Smooth muscle cell of the brain vasculature (primary cell): Measurements from ENCODE around the gene NOP14.

Experiments
- DNase-seq: peaks from one replicate; pipeline ENCODE4 v3.0.0-alpha.2; 2012; ENCODE audit warnings: low read depth, low spot score

The NOP14 gene

GRCh38 chr4:2914256-2915126, 48.7 kb downstream of the NOP14 start:
- no peak for DNase-seq

- DNase-seq, result no peak
Observed at GRCh38 chr4:2913168-2913567, 50.0 kb downstream of the NOP14 start.

- no peak for DNase-seq
Observed at GRCh38 chr4:2911868-2912267, 51.3 kb downstream of the NOP14 start.

GRCh38 chr4:2910409-2910808, 52.8 kb downstream of the NOP14 start:
- no peak for DNase-seq

GRCh38 chr4:2909583-2909982, 53.6 kb downstream of the NOP14 start:
- DNase-seq, result no peak

GRCh38 chr4:2908686-2909085, 54.5 kb downstream of the NOP14 start:
- no peak for DNase-seq

- no peak for DNase-seq
Observed at GRCh38 chr4:2907706-2908293, 55.4 kb downstream of the NOP14 start.

GRCh38 chr4:2907226-2907625, 56.0 kb downstream of the NOP14 start:
- no peak for DNase-seq

- DNase-seq, result no peak
Observed at GRCh38 chr4:2906218-2906617, 57.0 kb downstream of the NOP14 start.

- no peak for DNase-seq
Observed at GRCh38 chr4:2905544-2905943, 57.7 kb downstream of the NOP14 start.

GRCh38 chr4:2902126-2902525, 61.1 kb downstream of the NOP14 start:
- no peak for DNase-seq

- no peak for DNase-seq
Observed at GRCh38 chr4:2901186-2901585, 62.0 kb downstream of the NOP14 start.

GRCh38 chr4:2900741-2901140, 62.5 kb downstream of the NOP14 start:
- no peak for DNase-seq

- DNase-seq, result no peak
Observed at GRCh38 chr4:2898001-2898400, 65.2 kb downstream of the NOP14 start.

- DNase-seq, result no peak
Observed at GRCh38 chr4:2893772-2894171, 69.4 kb downstream of the NOP14 start.

- no peak for DNase-seq
Observed at GRCh38 chr4:2891294-2891693, 71.9 kb downstream of the NOP14 start.

GRCh38 chr4:2888886-2889285, 74.3 kb downstream of the NOP14 start:
- no peak for DNase-seq
